ENCODE results near the gene MAD2L2. TPM values are rescaled to one million over a fixed set of nuclear protein-coding genes. Genes with fewer than 3 reads are reported as not detected.

Gene MAD2L2
- total and polyA plus RNA-seq, 9 of the 15 experiments (the other 6 are each of a cell fraction or from before 2014, with no cell fraction given), result 12.4 to 286 (median 143) TPM

GRCh38 chr1:11650331-11650991 is 30.5 kb downstream of the MAD2L2 start (continued):
- TF ChIP-seq ZNF431 (CRISPR knock-in tag; IDR thresholded peaks at IDR 0.05), result 0 out of 2 replicates have a peak, but pooled peaks have one; percentile 70
- TF ChIP-seq HLTF (IDR thresholded peaks at IDR 0.05), result peak; percentile 50; the same call in 1 of the 2 replicates
- peak; percentile 61 for TF ChIP-seq HMGN3 (IDR thresholded peaks at IDR 0.05; ENCODE audit: borderline replicate concordance, extremely low read depth, insufficient read length, low read depth, low read length)
- no peak for TF ChIP-seq ZNF280B (CRISPR knock-in tag; IDR thresholded peaks at IDR 0.05)
- no peak for TF ChIP-seq TAF15 (IDR thresholded peaks at IDR 0.05; ENCODE audit: low read depth, low read length)
- no peak for TF ChIP-seq ARHGAP35 (IDR thresholded peaks at IDR 0.05; ENCODE audit: partially characterized antibody)
- no peak for TF ChIP-seq ZNF224 (CRISPR knock-in tag; IDR thresholded peaks at IDR 0.05)
- no peak for TF ChIP-seq ZBTB34 (CRISPR knock-in tag; IDR thresholded peaks at IDR 0.05)
- no peak for TF ChIP-seq FIP1L1 (IDR thresholded peaks at IDR 0.05; ENCODE audit: low read depth, low read length, poor library complexity, severe bottlenecking)
- TF ChIP-seq E2F4 (CRISPR knock-in tag; IDR thresholded peaks at IDR 0.05; ENCODE audit: low read depth), result no peak
- TF ChIP-seq PHF21A (IDR thresholded peaks at IDR 0.05; ENCODE audit: borderline replicate concordance, low read depth), result no peak
- no peak for TF ChIP-seq MAFG (tag; conservative IDR thresholded peaks at IDR 0.05)
- TF ChIP-seq, protein P1, sequence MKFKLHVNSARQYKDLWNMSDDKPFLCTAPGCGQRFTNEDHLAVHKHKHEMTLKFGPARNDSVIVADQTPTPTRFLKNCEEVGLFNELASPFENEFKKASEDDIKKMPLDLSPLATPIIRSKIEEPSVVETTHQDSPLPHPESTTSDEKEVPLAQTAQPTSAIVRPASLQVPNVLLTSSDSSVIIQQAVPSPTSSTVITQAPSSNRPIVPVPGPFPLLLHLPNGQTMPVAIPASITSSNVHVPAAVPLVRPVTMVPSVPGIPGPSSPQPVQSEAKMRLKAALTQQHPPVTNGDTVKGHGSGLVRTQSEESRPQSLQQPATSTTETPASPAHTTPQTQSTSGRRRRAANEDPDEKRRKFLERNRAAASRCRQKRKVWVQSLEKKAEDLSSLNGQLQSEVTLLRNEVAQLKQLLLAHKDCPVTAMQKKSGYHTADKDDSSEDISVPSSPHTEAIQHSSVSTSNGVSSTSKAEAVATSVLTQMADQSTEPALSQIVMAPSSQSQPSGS (CRISPR knock-in tag; IDR thresholded peaks at IDR 0.05), result no peak
- TF ChIP-seq ARID2 (IDR thresholded peaks at IDR 0.05), result peak; percentile 89
- no peak for TF ChIP-seq EGR1 (conservative IDR thresholded peaks at IDR 0.05)
- peak; percentile 86 for TF ChIP-seq MAX (CRISPR knock-in tag; IDR thresholded peaks at IDR 0.05)
- no peak for TF ChIP-seq SP2 (IDR thresholded peaks at IDR 0.05; ENCODE audit: extremely low read depth, low read depth, low read length, poor library complexity, severe bottlenecking)
- no peak for TF ChIP-seq MYBL2 (IDR thresholded peaks at IDR 0.05; ENCODE audit: low read depth)
- no peak for TF ChIP-seq MYBL2 (CRISPR knock-in tag; IDR thresholded peaks at IDR 0.05; ENCODE audit: borderline replicate concordance)
- no peak for TF ChIP-seq SMAD2 (IDR thresholded peaks at IDR 0.05; ENCODE audit: low read depth, low read length)
- TF ChIP-seq, protein P2, sequence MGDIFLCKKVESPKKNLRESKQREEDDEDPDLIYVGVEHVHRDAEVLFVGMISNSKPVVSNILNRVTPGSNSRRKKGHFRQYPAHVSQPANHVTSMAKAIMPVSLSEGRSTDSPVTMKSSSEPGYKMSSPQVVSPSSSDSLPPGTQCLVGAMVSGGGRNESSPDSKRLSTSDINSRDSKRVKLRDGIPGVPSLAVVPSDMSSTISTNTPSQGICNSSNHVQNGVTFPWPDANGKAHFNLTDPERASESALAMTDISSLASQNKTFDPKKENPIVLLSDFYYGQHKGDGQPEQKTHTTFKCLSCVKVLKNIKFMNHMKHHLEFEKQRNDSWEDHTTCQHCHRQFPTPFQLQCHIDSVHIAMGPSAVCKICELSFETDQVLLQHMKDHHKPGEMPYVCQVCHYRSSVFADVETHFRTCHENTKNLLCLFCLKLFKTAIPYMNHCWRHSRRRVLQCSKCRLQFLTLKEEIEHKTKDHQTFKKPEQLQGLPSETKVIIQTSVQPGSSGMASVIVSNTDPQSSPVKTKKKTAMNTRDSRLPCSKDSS (IDR thresholded peaks at IDR 0.05; ENCODE audit: low read depth, partially characterized antibody), result no peak
